Measurements from ENCODE around the gene ANO7. TPM values are rescaled to one million over a fixed set of nuclear protein-coding genes. Genes with fewer than 3 reads are reported as not detected.
"Not testable (repeated sequence)": the region's sequence is repeated elsewhere in the genome, so short reads cannot be mapped to it uniquely, and the experiment has no call there.

ANO7 gene
- total RNA-seq, 1 donor from 2014 or later: 0.81 TPM

DNA sequence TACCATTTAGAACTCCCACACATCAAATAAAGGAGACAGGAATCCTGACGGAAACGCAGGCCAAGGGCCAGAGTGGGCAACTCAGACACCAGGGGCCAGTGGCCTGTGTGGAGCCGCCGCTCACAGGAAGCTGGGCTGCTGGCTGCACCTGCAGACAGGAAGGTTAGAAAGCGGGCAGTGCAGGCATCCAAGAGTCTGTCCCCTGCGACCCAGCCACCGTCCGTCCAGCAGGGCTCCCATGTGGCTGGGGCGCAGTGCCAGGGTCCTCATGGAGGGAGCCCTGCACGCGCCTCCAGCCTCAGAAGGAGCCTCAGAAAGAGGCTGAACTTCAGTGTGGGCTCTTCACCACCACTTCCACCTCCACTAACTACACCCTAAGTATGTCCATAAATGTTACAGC lies 2.5 kb upstream of the ANO7 start:
- DNase-seq (ENCODE audit: missing footprints) (no peak), ATAC-seq (no peak)
- intact Hi-C loops (cut with DNase I): no loop called here

GRCh38 chr2:241187101-241187917 lies 1.2 kb upstream of the ANO7 start:
- intact Hi-C loops (cut with DNase I): no loop called here
- DNase-seq (ENCODE audit: missing footprints) (no peak), ATAC-seq (no peak)

DNA sequence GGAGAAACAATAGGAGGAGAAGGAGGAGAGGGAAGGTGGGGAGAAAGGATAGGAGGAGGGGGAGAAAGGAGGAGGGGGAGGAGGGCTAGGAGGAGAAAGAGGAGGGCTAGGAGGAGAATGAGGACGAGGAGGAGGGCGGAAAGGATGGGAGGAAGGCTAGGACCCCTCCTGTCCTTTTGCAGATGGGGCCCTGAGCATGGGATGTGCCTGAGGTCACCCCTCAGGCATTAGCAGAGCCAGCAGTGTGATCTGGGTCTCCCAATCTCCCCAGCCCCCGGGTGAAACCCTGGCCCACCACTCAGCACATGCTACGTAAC lies 601 bp upstream of the ANO7 start:
- DNase-seq (ENCODE audit: missing footprints) (no peak), ATAC-seq (no peak)
- intact Hi-C loops (cut with DNase I): no loop called here

DNA sequence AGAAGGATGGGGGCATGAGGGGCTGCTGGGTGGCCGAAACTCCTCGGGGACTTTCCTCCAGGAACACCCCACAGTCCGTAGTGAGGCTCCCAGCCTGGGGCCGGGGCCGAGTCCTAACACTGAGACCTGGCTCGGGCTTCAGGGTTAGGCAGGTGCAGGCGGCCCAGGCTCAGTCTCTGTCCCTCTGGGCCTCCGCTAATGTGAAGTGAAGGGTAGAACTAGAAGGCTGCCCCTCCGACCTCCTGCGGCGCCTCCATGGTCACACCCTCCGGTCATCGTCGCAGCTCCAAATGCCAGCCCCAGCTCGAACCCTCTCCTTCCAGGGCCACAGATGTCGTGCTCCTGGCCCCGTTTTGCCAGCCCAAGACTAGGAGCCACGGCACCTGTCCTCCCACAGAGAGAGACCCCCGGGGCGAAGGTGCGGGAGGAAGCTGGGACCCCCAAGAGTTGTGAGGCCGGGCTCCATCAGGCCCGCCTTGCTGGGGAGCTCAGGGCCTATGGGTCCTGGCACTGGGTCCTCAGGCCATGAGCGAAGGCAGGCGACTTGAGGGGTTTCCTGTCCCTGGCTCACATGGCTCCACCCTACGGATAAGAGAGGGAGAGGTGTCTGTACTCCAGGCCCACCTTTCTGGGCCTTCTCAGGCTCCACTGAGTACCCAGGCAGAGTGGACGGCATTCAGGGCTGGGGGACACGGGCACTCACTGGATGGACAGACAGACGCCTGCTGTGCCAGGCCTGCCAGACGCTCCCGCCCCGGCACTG lies 797 bp downstream of the ANO7 start:
- intact Hi-C loops (cut with DNase I): no loop called here
- ATAC-seq: peak; percentile 6
- DNase-seq (ENCODE audit: missing footprints): no peak

DNA sequence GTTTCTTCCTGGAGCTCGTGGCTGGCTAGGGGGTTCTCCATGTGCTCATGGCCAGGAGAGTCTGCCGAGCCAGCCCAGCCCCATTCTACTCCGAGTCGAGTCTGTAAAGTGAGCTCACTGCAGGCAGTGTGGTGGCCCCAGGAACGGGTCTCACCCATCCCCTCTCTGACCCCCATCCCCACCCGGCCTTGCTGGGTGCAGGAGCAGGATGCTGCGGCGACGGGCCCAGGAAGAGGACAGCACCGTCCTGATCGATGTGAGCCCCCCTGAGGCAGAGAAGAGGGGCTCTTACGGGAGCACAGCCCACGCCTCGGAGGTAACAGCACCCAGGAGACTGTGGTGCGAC lies 1.4 kb downstream of the ANO7 start:
- DNase-seq (ENCODE audit: missing footprints) (no peak), ATAC-seq (no peak)
- intact Hi-C loops (cut with DNase I): no loop called here

DNA sequence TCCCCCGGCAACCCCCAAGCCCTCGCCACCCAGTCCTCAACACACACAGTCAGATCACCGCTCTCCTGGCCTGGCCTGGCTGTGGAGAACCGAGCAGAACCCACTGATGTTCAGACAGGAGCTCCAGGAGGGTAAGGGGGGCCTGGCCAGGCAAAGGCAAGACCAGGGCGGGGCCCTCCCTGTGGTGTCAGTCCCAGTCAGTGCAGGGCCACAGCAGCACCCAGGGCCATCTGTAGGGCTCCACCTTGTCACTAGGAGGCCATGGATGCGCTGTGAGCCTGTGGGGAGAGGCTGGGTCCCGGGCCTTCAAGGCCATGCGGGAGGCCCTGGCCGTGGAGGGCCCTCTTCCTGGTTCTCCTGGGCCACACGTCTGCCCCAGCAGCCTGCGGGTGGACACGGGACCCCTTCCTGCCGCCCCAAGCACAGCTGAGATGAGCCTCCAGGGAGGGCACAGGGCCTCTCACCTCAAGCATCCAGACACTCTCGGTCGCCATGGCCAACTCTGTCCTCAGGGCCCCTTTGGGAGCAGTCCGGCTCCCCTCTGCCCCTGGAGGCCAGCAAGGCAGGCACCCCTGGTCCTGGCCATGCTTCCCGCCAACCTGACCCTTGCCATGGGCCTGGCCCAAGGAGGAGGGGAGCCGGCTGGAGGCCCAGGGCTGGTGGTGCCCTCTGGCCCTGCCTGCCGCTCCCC lies 2.0 kb downstream of the ANO7 start:
- no peak for DNase-seq (ENCODE audit: missing footprints)
- intact Hi-C loops (cut with DNase I): no loop called here
- ATAC-seq: no peak

DNA sequence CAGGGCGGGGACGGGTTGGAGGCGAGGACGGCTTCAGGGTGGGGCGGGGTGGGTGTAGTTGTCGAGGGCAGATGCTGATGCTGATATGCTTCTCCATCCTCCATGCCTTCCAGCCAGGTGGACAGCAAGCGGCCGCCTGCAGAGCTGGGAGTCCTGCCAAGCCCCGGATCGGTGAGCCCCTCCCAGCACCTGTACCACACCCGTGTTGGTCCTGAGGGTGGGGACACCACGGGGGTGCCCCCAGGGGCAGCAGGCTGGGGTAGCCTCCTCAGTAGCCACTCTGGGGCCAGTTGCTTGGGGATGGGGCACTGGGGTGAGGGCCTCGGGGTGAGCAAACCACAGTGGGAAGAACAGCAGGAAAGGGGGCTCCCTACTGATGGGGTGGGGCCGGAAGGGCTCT lies 2.6 kb downstream of the ANO7 start:
- no peak for ATAC-seq
- no peak for DNase-seq (ENCODE audit: missing footprints)
- intact Hi-C loops (cut with DNase I): no loop called here

- DNase-seq (ENCODE audit: missing footprints) (no peak), ATAC-seq (no peak)
- intact Hi-C loops (cut with DNase I): no loop called here
These were observed 4.8 kb downstream of the ANO7 start for GRCh38 chr2:241193271-241193670.

GRCh38 chr2:241194811-241195210 lies 6.3 kb downstream of the ANO7 start:
- DNase-seq (ENCODE audit: missing footprints): no peak
- intact Hi-C loops (cut with DNase I): no loop called here
- no peak for ATAC-seq

DNA sequence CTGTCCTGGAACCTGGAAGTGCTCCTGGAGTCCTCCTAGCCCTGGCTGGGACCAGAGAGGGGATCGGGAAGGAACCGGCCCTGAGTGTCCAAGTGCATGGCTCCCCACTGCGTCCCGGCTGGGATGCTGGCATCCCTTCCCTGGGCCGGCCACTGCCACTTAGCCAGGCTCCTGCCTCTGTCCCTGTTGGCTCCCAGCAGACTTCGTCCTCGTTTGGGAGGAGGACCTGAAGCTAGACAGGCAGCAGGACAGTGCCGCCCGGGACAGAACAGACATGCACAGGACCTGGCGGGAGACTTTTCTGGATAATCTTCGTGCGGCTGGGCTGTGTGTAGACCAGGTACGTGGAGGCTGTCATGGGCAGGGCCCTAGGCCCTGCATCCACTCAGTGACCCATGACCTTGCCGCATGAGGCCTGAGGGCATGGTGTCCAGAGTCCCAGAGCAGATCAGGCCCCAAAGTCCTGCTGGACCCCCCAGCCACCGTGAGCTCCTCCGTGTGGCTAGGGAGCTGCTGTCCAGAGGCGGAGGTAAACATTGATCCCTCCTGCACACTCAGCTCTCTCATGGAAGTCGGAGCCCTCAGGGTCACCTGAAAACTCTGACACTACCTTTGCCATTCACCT lies 7.1 kb downstream of the ANO7 start:
- intact Hi-C loops (cut with DNase I): no loop called here
- no peak for ATAC-seq
- no peak for DNase-seq (ENCODE audit: missing footprints)

DNA sequence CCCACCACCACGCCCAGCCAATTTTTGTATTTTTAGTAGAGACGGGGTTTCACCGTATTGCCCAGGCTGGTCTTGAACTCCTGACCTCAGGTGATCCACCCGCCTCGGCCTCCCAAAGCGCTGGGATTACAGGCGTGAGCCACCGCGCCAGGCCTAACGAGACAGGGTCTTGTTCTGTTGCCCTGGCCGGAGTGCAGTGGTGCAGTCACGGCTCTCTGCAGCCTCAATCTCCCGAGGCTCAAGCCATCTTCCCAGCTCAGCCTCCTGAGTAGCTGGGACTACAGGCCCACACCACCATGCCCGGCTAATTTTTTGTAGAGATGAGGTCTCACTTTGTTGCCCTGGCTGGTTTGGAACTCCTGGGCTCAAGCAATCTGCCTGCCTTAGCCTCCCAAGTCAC lies 8.8 kb downstream of the ANO7 start:
- ATAC-seq; intact Hi-C loops (cut with DNase I); DNase-seq (ENCODE audit: missing footprints): not testable (repeated sequence)

- intact Hi-C loops (cut with DNase I): no loop called here
- no peak for ATAC-seq
- no peak for DNase-seq (ENCODE audit: missing footprints)
These were observed 9.5 kb downstream of the ANO7 start for GRCh38 chr2:241197947-241198346.

GRCh38 chr2:241198381-241199279 lies 10.2 kb downstream of the ANO7 start:
- no peak for ATAC-seq
- intact Hi-C loops (cut with DNase I): no loop called here
- no peak for DNase-seq (ENCODE audit: missing footprints)

DNA sequence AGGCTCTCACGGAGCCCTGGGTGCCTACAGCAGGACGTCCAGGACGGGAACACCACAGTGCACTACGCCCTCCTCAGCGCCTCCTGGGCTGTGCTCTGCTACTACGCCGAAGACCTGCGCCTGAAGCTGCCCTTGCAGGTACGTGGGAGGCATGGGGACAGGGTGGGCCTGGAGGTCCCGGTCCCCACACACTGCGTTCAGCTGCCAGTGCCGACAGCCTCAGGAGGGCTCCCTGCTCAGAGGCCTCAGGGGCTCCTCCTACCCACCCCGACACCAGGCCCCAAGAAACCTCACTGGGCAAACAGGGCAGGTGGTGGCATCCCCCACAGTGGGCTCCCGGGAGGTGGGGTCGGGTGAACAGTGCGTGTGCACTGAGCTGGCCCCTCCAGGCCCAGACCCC lies 10.8 kb downstream of the ANO7 start:
- intact Hi-C loops (cut with DNase I): no loop called here
- ATAC-seq: no peak
- DNase-seq (ENCODE audit: missing footprints): no peak

DNA sequence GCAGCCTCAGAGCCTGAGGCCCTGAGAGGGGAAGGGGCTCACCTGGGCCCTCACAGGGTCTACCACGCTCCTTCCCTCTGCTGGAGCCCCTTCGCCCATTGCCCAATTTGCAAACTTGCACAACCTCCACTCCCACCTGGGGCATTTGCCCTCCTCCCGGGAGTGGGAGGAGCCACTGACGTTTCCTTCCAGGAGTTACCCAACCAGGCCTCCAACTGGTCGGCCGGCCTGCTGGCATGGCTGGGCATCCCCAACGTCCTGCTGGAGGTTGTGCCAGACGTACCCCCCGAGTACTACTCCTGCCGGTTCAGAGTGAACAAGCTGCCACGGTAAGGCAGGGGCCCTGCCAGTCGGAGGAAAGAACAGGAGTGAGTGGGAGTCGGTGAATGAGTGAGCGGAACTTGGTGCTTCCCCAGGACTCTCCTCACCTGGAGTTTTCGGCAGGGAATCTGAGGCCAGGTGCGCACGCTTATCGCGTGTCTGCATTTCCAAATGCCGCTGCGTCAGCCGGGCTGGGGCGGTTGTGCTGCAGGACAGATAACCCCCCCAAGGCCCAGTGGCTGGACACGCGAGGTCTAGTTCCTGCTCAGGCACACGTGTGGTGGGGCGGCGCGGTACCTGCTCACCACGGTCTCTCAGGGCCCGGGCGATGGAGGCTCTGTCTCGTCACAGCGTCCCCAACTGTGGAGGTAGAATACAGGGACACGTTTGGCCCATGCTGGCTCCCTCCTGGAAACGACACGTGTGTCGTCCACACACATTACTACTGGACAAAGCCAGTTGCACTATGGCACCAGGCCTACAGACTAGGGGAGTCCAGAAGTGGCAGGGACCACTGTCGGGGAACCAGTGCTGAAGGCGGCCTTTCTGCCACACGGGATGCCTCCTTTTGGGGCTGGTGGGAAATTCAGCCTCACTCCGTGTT lies 11.7 kb downstream of the ANO7 start:
- intact Hi-C loops (cut with DNase I): no loop called here
- DNase-seq (ENCODE audit: missing footprints): peak; percentile 58
- ATAC-seq: no peak

- DNase-seq (ENCODE audit: missing footprints) (peak; percentile 25), ATAC-seq (no peak)
- intact Hi-C loops (cut with DNase I): no loop called here
These were observed 12.4 kb downstream of the ANO7 start for GRCh38 chr2:241200822-241201395.

All from Right ventricle myocardium inferior (tissue), 1 donor.